GM20431 (cell line): ENCODE data around the gene NADK2.
"Not testable (repeated sequence)": the region's sequence is repeated elsewhere in the genome, so short reads cannot be mapped to it uniquely, and the experiment has no call there.

Source experiments
- in situ Hi-C: fragments of 300-500 bp; cut with MseI, MboI; formaldehyde crosslinking; loops from one replicate; pipeline ENCODE4 v1.15.0; 2020; ENCODE audit warnings: low sequenced_read_pairs; ENCODE audit not compliant: unreplicated experiment

Gene NADK2, protein sequence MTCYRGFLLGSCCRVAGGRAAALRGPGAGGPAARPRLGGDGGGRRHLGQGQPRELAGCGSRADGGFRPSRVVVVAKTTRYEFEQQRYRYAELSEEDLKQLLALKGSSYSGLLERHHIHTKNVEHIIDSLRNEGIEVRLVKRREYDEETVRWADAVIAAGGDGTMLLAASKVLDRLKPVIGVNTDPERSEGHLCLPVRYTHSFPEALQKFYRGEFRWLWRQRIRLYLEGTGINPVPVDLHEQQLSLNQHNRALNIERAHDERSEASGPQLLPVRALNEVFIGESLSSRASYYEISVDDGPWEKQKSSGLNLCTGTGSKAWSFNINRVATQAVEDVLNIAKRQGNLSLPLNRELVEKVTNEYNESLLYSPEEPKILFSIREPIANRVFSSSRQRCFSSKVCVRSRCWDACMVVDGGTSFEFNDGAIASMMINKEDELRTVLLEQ

GRCh38 chr5:36241631-36242533 lies at the start of gene NADK2:
NADK2 (minus strand) TSS chr5:36241925; CDS start chr5:36241798, 127 bp downstream.
- in situ Hi-C loops = no loop called here

- in situ Hi-C loops = no loop called here
Observed at GRCh38 chr5:36285837-36286615, 44.3 kb upstream of the NADK2 start.

DNA sequence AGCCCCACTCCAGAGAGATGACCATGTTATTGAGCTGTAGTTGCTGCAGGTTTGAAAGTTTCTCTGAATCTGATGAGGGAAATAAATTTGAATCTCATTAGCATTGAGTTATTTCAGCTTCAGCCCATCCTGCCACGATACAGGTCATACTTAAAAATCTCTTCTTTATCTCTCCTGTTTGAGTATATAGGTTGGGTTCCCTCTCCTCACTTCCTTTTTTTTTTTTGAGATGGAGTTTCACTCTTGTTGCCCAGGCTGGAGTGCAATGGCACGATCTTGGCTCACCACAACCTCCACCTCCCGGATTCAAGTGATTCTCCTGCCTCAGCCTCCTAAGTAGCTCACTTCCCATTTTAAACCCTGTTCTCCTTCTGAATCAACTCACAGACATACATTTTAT lies 42.0 kb upstream of the NADK2 start:
- in situ Hi-C loops = not testable (repeated sequence)

DNA sequence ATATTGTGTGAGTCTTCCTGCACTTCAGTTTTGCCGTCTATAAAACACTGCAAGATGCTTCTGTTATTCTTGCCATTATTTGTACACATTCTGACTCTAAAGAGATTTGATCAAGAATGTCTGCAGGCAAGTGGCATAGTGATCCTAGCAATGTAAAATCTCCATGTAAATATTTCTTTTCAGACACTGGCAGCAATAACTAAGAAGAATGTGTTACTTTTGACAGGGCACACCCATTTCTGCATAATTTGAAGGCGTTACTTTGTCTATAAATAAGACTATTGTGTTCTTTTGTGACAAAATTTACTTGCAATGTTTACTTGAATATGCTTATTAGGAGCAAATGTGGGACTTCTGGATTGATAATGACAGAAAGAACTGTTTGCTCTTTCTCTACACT lies 39.9 kb upstream of the NADK2 start:
- in situ Hi-C loops = no loop called here

DNA sequence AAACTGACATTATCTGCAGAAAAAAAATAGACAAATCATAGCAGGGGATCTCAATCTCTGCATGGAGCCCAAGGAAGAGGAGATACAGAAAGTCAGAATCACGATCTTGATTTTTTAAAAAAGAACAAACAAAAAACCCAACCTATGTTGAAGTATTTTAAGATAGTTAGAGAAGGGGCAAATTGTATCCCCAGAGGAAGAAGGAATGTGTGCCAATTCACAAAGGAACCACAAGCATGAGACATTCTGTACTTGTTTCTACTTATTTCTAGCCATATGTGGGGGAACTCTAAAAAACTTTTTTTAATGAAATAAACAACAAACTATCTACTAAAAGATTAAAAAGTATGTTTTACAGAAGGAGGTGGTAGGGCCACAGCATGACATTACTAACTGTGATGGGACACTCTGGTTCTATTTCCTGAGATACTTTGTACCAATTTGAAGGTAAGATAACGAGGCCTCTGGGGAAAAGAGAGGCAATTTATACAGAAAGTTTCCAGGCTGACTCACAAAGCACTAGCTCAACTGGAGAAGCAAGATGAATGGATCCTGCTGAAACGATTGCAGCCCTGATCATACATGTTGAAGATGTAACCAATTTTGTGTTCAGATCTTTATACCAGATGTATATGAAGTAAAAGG lies 37.5 kb upstream of the NADK2 start:
- in situ Hi-C loops = no loop called here

DNA sequence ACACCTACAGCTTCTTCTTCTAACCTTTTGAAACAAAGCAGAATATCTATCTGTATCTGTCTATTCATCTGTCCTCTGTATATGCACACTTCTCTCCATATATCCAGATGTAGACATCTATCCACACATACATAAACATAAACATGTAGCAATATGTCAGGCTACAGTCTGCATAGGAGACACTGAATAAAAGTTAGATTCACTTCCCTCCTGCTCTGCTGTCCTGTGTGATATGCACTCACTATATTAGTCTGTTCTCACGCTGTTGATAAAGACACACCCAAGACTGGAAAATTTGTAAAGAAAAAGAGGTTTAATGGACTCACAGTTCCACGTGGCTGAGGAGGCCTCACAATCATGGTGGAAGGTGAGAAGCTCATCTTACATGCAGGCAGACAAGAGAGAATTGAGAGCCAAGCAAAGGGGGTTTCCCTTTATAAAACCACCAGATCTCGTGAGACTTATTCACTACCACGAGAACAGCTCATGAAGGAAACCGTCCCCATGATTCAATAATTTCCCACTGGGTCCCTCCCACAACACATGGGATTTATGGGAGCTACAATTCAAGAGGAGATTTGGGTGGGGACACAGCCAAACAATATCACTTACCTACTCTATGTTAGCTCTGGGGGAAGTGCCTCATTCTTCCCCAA lies 35.9 kb upstream of the NADK2 start:
- in situ Hi-C loops = no loop called here

DNA sequence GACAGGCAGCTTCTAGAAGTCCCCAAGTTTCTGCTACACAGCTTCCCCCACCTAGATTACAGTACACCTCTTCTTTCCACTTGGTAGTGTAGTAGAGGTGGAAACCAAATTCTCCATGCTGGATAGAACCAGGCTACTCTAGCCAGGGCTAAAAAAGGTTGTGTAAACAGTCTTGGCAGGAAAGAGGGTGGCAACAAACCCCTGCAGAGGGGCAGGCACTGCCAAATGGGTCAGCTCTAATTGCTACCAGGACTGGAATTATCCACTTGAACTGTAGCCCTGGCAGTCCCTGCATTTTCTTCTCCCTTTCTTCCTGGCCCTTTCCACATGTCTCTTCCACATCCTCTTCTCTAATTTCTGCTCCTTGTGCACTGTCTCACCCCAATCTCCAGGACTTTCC lies 35.1 kb upstream of the NADK2 start:
- in situ Hi-C loops = no loop called here

GRCh38 chr5:36273809-36274526 lies 32.2 kb upstream of the NADK2 start:
- in situ Hi-C loops = no loop called here

DNA sequence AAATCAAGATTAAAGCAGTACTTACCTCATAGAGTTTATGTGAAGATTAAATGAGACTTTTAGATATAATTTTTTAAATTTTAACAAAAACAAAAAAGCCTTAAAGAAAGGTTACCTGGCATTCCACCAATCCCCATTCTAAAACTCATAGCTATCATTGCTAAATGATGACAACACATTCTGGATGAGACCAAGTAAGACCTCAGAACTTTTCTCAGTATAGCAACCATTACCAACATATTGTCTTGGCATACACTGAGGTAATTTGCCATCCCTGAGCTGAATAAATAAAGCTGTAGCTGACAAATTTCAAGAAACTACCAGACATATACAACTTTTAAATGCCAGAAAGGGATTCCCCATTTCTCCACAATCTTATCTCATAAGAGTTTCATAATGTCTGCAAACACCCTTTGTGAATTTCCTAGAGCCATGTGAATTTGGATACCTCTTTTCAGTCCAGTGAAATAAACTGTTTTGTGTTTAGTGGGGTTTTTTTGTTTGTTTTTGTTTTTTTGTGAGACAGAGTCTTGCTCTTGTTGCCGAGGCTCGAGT lies 30.5 kb upstream of the NADK2 start:
- in situ Hi-C loops = no loop called here

- in situ Hi-C loops = no loop called here
Observed at GRCh38 chr5:36270876-36271575, 29.3 kb upstream of the NADK2 start.

DNA sequence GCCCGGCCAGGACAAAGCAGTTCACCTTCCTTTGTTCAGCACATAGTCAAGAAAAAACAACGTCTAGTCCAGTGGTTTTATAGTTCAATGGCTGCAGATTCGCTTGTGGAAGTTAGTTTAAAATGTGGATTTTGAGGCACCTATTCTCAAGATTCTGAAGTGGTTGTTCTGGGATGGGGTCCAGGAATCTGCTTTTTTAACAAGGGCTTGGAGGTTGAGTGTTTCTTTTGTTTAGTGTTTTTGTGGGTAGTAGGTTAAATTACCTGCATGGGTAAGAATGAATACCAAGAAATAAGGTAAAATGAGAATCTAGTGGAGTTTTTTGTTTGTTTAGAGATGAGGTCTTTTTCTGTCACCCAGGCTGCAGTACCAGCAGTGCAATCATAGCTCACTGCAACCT lies 28.4 kb upstream of the NADK2 start:
- in situ Hi-C loops = no loop called here

DNA sequence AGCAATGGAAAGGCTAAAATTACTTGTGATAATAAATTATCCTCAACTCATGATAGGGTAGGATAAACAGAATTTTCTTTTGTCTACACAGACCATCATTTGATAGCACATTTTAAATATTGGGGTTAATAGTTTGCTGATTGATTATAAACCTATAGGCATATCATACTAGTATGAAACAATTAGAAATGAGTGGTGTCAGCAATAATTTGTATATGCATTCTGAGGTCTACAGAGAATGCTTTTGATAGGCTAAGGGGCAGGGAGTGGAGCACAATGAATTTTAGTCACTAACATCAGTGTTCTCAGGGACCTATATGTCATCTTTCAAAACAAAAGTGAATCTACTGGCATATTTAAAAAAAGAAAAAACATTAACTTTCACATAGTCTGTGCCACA lies 27.8 kb upstream of the NADK2 start:
- in situ Hi-C loops = no loop called here

DNA sequence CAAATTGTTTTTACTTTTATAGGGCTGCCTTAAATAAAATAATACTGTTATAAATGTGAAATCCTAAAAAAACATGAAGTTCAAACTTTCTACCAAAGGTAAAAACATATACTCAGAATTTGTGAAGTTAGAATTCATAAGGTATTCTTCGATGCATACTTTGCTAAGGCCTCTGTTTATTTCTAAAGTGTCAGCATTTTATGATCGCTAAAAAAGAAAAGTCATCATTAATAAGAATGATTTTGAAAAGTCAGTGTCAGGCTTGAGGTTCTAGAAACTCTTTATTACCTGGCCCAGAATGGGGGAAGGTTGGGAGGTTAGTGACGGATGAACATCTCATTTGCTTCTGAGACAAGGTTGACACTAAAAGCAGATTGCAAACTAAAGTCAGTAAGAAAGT lies 26.2 kb upstream of the NADK2 start:
- in situ Hi-C loops = no loop called here

DNA sequence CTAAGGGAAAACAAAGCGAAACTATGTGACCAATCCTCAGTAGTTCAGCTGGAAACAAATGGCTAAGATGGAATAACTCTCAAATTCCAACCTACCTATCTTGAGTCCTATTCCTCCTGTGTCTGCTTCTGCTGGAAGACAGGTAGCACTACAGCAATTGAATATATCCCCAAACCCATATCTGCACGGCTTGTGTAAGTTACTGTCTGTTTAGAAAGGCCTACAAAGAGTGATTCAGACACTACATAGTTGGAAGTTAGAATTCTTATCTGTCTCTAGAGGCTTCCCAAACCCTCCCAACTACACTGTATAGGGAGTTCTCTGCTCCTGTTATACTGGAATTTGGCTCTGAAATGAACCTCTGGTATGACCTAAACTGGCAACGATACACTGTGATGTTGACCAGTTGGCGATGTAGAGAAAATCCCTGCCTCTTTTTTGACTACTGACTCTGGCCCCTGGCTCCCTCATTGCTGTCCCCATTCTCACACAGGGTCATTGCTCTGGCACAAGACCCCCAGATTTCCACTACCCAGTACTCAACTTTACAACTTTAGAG lies 22.6 kb upstream of the NADK2 start:
- in situ Hi-C loops = no loop called here

DNA sequence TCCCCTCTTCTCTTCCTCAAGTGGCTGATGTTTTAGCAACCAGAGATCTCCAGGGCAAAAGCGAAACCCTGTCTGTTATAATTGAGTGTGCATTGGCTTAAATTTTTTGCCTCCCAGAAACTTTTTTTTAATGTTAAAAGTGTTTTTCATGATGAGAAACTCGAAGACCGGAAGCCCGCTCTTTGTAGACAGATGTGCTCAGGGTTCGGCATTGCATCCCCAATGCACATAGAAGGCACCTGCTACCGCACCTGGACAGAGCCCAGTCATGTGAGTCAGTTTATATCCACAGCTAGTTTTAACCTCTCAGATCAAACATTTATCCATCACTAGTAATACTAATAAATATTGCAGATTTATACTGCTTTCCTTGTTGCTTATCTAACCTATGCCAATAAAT lies 19.5 kb upstream of the NADK2 start:
- in situ Hi-C loops = no loop called here

DNA sequence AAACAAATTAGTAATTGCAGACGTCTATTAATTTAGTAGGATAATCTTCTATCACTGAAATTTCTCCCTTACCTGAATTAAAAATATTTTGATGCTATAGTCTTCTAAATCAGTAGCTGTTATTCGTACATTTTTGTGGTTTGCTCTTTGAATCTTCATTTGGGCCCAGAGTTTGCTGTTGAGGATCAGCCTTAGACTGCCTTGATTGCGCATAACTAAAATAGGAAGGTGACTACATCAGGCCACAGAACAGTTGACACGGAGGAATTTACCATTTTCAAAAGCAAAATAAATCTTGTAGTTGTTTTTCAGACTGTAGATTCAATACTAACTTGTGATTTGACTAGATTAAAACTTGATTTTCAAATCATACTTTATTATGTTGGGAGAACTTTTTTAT lies 11.8 kb upstream of the NADK2 start:
- in situ Hi-C loops = no loop called here

GRCh38 chr5:36252722-36253365 lies 11.1 kb upstream of the NADK2 start:
- in situ Hi-C loops = no loop called here
